ENCODE results near the gene NFIX.

Gene NFIX

DNA sequence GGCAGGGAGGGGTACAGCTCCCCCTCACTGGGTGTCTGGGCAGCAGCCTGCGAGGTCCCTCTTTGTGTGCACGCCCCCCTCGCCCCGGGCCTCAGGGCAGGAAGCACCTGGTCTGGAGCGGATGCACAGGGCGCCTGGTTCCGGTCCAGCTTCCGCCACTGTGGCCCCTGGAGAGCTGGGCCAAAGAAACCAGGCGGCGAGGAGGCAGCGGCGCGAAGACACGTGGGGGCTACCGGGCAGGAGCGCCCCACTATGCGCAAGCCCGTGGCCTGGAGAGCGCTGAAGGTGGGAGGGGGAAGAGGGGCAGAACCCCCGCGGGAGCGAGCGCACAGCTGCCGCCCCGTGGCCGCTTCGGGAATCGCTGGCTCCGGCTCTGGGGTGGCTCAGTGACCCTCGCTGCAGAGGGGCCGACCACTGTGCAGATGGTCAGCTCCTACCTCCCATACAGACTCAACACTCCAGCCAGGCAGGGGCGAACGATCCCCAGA is 109.1 kb downstream of the NFIX start:
- peak; percentile 72 for DNase-seq (ENCODE audit: low read depth)

DNA sequence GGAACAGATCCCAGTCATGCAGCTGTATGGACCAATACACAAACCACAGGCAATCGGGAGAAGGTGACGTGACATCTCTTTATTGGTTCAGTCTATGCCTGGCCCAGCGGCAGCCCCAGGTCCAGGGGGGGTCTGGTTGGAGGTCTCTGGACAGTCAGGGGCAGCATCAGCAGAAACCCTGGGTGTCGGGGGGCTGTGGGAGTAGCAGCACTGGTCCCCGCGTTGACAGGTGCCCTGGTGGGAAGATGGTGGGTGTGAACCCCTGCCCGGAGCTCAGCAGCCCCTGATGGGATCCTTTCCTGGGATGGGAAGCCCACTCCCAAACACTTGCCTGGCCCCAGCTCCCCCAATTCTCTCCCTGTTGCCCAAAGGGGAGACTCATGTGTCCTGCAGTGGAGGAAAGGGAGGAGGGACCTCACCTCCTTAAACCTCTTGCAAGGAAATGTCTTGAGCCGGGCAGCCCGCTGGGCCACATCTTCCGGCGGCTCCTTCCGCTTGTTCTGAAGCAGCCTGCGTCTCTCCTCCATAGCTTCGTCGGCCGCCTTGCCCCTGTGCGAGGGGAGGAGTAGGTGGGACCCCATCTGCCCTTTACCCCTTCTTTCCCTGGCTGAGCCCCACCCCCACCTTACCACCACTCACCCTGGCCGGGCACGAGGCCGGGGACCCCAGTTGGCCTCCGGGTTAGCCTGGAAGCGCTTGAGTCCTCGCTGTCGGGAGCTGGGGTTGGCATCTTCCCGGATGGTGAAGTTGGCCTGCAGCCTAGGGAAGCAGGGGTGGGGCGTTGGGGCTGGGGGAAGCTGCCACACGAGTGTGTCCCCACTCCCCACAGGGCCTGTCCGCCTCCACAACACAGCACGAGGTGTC is 109.8 kb downstream of the NFIX start:
- DNase-seq (ENCODE audit: low read depth) = no peak

DNA sequence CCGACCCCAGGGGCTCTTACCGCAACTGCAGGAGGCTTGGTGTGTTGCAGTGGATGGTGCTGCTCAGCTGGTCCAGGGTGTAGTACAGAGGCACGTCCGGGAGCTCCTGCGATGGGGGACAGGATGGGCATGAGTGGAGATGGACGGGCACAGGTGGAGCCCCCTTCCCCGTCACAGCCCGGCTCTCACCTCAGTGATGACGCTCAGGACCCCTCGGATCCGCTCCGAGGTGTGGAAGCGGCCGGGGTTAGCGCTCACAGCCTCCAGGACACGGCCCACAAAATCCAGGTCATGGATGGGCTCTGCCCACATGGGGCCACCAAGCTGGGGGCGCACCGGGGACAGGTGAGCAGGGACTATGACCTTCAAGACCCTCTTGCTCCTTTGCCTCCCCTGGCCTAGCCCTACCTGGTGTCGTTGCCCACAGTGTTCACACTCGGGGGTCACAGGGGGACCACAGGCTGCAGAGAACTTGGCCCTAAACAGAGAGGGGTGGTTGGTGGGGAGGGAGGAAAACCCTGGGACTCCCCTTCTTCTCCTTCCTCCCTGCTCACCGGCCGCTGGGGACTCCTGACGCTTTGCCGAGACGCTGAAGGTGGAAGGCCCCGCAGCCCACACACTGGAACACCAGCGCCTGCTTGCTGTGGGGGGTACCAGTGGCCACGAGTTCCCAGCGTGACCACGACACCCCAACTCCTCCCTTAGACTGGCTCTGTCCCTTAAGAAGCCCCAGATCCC is 114.3 kb downstream of the NFIX start:
- no peak for DNase-seq (ENCODE audit: low read depth)

DNA sequence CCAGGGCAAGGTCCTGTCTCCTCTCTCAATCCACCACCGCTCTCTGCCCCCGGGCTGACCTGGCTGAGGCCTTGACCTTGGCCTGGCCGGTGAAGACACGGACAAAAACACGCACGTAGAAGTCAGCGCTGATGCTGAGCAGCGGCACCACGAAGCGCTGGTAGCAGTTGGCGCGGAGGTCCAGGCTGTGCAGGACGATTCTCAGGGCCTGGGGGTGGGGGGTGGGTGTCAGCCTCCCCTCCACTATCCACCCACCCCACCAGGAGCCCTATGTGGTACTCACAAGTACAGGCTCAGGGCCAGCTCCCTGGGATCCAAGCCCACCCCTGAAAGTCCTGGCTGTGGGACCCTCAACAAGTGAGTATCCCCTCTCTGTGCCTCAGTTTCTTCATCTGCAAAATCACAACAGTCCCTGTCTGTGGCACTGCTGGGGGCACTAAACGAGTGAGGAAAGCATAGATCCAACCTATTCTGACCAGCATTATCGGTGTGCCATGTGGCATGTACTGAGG is 114.9 kb downstream of the NFIX start:
- DNase-seq (ENCODE audit: low read depth) = no peak

DNA sequence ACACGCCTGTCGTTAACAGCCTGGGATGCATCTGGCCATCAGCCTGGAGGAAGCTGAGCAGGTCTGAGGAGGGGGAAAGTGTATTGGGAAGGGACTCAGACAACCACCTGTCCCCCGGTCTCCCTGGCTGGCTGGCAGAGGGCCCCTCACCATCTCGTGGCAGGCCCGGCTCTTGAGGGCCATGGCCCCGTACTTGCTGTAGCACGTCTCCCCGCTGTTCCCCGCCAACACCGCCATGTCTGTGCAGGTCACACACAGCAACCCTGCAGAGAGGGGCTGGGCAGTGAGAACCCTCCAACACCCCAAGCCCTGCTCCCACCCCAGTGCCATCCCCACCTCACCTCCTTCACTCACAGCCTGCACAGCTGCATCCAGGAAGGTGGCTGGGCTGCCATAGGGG is 117.3 kb downstream of the NFIX start:
- DNase-seq (ENCODE audit: low read depth) = no peak

DNA sequence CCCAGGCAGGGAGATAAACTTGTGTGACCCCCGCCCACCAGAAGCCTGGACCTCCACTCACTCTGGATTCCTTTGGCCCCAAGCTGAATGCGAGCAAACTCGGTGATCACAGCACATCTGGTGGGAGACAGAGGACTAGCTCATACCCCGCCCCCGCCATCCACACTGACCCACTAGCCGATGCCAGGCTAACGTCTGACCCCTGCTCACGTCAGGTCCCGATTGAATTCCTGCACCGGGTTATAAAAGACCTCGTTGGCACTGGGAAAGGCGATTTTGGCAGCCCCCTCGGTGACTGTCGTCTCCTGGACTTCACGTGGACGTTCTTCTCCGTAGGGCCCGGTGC is 120.6 kb downstream of the NFIX start:
- no peak for DNase-seq (ENCODE audit: low read depth)

DNA sequence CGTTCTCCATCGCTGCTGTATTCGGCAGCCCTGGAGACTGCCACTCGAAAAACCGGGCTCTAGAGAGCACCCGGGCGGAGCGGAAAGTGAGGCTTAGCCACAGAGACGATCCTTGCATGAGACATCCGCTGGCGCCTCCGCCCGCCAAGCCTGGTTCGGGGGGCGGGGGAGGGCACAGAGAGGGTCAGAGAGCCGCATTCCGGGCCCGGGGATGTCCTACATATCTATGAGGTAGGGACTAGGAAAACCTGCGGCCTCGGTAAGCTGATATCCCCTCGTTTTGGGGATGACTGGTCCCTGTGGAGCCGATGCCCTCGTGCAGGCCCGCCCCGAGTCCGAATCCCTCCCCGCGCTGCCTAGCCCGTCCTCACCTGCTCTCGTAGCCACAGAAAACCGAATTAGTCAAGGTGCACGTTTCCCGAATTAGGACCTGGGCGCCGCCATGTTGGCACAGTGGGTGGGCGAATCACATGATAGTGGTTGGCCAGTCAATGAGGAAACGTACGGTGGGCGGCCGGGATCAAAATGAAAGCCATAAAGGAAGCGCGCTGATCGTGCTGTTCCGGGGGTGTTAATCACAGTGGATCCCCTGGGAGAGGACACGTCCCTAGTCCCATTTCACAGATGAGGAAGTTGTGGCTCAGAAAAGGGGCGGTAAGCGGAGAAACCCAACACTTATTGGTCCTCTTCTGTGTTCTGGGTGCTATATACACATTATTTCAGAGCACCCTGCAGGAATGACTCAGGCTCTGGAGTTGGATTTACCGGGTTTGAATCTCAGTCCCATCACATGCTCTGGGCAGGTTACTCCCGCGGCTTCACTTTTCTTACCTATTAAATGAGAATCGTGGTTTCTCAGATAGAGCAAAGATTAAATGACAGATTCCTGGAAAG is 121.3 kb downstream of the NFIX start, which contains the start of gene TRMT1:
Gene TRMT1, minus strand, starts transcription at position 459 of the 894 bp plus-strand sequence. Its CDS starts 341 bp downstream, at position 118.
- peak; percentile 88 for DNase-seq (ENCODE audit: low read depth)

DNA sequence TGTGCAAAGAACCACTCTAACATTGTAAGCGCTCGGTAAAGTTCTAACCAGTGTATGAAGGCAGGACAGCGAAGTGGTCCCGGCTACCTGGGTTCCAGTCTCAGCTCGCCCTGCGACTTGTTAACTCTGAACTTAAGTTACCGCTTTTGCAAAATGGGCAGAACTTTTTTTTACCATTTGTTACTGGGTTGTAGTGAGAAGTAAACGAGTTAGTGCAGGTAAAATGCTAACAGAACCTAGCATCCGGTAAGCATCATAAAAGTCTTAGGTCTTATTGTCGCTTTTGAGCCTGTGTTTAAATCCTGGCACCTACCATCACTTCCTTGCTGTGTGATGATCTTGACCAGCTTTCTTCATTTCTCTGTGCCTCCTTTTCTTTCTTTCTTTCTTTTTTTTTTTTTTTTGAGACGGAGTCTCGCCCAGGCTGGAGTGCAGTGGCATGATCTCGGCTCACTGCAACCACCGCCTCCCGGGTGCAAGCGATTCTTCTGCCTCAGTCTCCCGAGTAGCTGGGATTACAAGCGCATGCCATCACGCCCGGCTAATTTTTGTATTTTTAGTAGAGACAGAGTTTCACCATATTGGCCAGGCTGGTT is 122.0 kb downstream of the NFIX start:
- no peak for DNase-seq (ENCODE audit: low read depth)

DNA sequence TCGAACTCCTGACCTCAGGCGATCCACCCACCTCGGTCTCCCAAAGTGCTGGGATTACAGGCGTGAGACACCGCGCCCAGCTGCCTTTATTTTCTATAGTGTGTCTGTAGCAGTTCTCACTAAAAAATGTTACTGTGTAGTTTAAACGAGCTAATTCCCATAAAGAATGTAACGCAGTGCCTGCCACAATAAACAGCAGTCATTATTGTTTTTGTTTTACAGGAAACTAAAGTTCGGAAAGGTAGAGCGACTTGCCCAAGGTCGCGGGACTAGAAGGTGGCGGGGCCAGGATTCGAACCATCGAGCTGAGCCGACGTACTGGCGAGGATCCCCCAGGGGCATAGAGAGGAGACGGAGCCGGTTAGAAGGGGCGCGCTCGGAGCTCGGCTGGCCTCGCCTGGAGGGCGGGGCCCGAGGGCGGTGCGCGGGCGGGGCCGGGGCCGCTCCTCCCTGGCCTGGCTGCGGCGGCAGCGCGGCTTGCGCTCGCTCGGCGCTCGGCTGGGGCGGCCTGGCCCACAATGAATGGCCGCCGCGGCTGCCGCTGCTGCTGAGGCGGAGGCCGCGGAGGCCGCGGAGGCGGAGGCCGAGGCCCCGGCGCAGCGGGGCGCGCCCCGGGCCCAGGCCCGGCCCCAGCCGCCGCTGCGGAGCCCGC is 122.6 kb downstream of the NFIX start, which contains the start of gene NACC1:
Gene NACC1, plus strand, starts transcription at position 493 of the 652 bp plus-strand sequence. CDS start 16,944 bp downstream, outside the sequence.
- peak; percentile 95 for DNase-seq (ENCODE audit: low read depth)

DNA sequence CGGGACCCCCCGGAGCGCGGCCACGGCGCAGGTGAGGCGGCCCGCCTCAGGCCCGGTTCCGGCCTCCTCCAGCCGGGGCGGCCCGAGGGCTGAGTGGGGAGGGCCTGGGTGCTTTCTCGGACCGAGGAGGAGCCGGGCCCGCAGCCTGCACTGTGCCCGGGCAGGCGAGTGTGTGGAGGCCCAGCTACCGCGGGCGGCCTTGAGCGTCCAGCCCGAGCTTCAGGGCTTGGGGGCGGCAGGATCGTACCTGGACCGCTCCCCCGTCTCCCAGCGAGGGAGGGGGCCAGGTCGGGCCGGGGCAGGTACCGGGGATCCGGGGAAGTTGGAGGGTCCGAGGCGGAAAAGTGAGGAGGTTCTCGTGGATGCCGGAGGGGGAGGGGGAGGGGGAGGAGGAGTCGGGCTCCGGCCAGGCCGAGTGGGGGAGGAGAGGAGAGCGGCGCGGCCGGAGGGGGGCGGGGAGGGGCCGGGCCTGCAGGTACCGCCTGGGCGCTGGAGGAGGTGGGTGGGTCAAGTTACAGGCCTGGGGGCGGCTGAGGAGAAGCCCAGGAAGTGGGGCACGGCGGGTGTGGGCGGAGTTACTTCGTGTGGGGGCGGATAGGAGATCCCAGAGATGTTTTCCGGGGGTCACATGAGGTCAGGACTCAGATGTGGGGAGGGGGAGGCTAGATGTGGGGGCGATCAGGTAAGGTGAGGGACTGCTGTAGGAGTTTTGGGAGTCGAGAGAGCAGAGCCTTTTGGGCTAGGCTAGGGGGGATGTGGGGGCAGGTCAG is 123.3 kb downstream of the NFIX start:
- no peak for DNase-seq (ENCODE audit: low read depth)

DNA sequence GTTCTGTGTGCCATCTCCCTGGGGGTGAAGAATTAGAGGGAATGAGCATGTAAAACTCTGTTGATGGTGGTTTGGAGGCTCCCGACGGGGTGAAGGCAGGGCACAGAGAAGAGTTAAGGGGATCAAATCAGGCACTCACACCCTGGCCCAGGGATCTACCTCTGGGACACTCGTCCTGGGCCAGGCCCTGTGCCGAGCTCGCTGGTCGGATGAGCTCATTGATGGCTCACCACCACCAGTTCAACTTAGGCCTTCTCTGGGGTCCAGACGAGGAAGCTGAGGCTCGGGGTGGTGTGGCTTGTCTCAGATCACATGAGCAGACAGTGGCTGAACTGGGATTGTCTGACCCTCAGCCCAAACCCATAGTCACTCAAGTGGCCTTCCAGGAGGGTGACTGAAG is 124.4 kb downstream of the NFIX start:
- no peak for DNase-seq (ENCODE audit: low read depth)

DNA sequence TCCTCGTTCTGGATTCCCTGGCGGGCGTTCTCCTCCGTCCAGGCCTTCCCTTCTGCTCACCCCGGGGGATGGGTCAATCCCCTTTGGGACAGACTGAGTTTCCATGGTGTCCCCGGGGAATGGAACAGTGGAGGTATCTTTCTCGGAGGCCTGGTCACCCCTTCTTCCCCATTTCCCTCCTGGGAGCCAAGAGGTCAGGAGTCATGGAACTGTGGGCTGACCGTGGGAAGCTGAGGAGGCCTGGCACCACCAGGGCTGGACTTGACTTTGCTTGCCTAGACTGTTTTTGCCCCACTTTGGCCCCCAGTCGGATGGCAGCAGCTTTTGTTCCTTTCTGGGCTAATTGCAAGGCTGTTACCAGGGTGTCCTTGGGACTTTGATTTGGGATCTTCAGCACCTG is 124.8 kb downstream of the NFIX start:
- DNase-seq (ENCODE audit: low read depth) = no peak

DNA sequence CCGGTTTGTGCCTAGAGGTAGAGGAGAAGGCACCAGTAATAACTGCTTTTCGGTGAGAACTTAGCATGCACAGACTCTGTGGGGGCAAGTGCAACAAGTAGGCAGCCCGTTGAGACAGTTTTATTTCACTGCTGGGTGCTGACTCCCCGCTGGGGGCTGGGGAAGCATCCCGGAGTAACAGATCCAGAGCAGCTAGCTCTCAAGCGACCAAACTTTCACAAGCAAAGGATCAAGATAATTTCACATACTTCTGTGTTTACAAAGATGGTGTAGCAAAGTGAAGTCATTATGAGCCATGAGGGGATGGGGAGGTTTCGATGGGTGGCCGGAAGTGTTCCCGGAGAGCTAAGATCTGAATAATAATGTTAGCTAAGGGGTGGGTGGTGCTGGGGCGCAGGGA is 125.5 kb downstream of the NFIX start:
- no peak for DNase-seq (ENCODE audit: low read depth)

DNA sequence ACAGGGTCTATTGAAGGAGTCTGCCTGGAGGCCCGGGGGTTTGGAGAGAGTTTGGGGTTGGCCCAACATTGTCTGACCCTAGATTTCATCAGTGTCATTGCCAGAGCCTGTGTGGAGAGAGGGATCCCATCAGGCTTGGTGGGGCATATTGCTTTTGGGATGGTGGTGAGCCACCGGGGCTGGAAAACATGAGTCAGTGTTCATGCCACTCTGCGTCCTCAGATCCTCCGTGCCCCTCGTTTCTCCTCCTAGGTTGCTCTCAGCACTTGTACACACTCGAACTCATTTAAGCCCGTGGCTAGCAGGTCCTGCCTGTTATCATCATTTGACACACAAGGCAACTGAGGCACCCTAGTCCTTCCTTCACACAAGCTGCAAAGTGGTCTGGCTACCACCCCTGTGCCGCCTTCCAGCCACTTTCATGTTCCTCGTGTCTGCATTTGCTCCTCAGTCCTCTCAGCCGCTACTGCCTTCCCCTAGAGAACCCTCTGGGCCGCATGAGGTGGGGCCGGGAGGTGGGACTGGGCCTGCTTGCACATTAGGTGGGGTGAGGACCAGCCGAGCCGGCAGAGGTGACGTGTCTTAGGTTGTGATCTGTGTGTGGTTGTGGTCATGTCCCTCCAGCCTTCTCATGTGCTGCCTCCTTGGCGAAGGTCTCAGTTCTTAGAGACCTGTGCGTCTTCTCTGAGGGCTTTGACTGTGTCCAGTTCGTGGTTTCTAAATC is 126.4 kb downstream of the NFIX start:
- no peak for DNase-seq (ENCODE audit: low read depth)

DNA sequence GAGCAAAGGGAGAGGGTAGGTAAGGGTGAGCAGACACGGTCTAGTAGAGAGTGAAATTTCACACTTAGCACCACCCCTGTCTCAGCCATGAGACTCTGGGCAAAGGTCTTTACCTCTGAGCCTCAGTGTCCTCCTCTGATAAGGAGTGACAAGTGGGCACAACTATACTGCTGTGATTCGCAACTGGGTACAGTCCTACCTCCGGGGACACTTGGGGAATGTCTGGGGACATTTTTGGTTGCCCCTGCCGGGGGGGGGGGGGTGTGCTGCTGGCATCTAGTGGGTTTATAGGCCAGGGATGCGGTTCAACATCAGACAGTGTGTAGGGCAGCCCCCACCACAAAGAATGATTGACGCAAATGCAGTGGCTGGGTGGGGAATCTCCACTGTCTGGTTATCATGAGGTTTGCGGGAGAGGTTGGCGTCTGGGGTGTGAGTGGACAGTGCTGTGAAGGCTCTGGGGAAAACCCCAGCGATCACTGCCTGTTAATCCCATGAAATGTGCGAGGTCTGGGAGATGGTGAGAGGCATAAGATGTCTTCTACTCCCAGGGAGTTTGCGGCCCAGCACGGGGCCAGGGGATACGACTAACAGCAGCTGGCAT is 127.1 kb downstream of the NFIX start:
- DNase-seq (ENCODE audit: low read depth) = no peak

DNA sequence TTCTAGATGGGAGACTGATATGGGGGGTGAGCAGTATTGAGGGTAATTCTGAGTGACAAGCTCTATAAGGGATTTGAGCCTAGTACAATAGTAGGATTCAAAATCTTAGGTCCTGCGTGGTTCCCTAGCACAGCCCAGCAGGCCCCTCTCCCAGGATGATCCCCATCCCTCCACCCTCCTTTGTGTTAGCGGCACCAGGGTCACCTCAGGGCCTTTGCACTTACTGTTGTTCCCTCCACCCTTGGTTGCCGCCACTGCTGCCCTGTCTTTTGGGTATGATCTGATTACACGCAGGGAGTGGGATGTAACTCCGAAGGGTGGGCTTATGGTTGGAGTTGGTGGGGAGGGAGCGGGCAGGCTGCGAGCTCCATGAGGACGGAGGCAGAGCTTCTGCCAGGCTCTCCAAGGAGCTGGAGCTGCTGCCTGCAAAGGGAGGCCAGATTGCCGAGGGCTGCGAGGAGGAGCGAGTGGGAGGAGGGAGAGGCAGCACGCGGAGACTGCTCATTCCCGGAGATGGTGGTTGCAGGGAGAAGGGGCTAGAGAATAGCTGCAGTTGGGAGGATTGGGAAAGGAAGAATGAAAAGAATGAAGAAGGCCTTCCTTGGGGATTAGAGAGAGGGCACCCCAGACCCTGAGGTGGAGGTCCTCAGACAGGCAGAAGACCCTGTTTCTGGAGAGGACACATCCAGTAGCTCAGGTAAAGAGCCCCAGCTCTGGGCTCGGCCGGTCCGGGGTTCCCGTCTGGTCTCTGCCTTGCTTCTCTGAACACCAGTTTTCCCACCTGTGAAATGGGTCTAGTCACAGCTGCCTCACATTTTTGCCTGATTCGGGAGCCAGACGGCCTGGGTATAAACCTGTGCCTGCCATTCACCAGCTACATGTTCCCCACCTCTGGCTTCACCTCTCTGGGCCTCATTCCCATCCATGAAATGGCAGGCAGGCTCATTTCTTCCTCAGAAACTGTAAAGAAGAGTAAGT is 128.0 kb downstream of the NFIX start:
- DNase-seq (ENCODE audit: low read depth) = no peak

DNA sequence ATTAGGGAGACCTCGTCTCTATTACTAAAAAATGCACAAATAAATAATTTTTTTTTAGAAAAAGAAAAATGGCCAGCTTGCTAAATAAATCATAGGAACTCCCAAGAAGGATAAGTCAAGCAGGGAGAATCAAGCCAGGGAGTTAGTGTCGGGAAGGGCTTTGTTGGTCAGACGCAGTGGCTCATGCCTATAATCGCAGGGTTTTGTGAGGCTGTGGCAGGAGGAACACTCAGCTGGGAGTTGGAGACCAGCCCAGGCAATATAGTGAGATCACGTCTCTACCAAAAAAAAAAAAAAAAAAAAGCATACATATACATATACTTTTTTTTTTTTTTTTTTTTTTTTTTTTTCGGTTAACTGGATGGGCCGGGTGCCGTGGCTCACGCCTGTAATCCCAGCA is 131.8 kb downstream of the NFIX start:
- no peak for DNase-seq (ENCODE audit: low read depth)

Data from activated T-cell treated with anti-CD3 and anti-CD28 coated beads for 48 hours (primary cell).